Fibroblast of skin of left biceps (primary cell): ENCODE measurements around the gene CDC42BPB.
A peak's percentile ranks its signal among the peaks of the same experiment; 100 is the strongest.

Experiments
- DNase-seq, 2 experiments: peaks; one replicate each; pipeline ENCODE4 v3.0.0-alpha.2; 2013; ENCODE audit warnings: low read depth in 2 of 2

Gene CDC42BPB

DNA sequence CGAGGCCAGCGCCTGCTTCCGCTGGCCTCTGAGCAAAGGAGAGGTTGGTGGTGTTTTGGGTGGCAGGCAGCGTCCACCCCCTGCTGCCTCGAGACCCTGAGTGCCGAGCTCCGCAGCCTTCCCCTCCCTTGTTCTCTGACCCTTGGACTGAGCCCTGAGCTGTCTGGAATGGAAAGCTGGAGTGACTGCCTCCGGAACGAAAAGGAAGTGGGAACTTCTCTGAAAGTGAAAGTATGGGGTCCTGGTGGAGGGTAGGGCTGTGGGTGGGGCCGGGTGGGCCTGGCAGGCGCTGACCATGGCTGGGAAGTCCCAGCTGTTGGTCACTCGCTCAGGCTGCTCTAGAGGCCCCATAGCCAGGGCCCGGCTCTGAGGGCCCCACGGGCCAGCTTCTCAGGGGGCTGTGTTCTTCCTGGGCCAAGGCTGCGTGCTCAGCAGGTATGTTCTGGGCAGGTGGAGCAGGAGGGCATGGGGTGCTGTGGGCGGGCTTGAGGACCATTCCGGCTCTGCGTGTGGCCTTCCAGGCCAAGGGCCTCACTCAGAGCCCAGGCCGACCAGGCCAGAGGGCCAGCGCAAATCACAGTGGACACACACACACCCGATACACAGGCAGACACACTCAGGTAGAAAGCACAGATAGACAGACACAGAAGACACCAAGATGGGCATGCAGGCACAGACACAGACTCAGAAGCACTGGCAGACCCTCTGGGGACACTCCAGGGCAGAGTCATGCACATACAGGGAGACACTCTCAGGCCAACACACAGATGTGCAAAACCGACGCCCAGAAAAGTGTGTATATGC lies 37.3 kb upstream of the CDC42BPB start, which contains the start of gene EXOC3L4:
Gene EXOC3L4 (plus strand): TSS at position 320 of the 804 bp plus-strand sequence. CDS start 5,495 bp downstream, outside the sequence.
- DNase-seq, result no peak

GRCh38 chr14:103093856-103094405 lies 36.6 kb upstream of the CDC42BPB start:
- no peak for DNase-seq

GRCh38 chr14:103091883-103092222 lies 34.5 kb upstream of the CDC42BPB start:
- no peak for DNase-seq

DNA sequence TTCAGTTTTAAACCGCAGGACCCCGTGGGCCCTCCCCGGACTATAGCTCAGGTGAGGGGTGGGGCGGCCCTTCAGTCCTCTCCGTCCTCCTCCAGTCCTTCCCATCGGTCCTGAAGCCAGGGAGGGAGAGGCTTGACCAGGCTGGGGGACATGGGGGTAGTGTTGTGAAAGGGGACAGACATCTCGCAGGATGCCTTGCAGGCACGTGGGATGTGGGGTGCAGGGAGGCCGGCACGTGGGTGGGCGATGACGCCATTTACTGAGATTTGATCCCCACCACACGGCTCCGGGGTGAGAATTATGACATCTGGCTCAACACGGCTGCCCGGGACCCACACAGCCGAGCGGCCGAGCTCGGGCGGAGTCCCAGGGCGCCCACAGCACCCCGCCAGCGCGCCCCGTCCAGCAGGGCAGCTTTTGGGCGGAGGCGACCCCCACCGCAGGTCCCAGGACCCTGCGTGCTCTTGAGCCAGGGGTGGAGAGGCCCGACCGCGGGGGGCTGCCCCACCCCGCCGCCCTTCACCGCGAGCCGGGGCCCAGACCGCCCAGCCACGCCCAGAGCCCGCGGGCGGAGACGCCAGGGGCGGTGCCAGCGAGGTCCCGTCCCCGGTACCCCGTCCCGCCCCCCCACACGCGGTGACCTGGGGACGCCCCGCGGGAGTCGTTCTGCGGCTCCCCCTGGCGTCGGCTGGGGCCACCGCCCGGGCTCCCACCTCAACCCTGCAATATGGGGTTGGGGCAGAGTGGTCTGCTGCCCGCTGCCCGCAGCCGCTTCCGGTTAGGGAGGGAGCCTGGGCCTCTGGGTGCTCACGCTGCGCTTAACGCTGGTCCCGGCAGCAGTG lies 33.9 kb upstream of the CDC42BPB start:
- no peak for DNase-seq

- DNase-seq, result no peak
Observed at GRCh38 chr14:103090481-103091020, 33.2 kb upstream of the CDC42BPB start.

DNA sequence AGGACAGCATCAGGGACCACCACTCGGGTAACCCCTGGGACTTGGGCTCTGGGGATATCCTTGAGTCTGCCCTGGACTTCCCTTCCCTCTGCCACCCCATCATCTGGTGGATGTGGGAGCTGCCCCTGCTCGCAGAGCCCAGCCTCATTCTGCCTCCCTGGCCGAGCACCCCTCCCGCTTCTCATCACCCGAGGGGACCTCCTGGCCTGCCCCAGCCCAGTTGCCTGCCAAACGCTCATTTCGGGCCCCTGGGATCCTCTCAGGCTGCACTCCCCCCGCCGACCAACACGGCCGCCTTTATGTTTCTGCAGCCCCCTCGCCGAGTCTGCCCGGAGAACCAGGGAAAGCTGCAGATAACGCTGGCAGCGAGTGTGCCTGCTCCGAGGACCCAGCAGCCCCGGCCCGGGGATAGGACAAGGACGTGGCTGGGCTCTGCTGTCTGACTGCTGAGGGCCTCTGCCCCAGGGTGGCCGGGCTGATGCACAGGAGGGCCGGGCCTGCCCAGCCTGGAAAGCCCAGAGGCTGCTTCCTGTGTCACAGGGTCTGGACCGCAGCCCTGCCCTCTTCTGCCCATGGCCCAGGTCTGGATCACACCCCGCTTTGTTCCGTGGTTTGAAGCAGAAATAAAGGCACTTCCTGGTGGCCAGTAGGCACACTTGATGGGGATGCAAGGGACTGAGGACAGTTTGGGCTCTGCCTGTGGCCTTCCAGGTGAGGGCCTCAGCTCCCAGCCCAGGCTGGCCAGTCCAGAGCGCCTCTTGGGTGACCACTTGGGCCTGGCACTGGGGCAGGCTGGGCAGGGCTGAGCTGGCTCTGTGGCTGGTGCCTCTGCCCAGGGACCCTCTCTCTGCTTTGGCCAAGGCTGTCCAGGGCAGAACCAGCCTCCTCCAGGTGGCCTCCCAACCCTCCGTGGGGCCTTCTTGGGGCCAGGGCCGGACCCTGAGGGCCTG lies 32.3 kb upstream of the CDC42BPB start:
- DNase-seq, result no peak

GRCh38 chr14:103088921-103089320 lies 31.6 kb upstream of the CDC42BPB start:
- DNase-seq, result no peak

DNA sequence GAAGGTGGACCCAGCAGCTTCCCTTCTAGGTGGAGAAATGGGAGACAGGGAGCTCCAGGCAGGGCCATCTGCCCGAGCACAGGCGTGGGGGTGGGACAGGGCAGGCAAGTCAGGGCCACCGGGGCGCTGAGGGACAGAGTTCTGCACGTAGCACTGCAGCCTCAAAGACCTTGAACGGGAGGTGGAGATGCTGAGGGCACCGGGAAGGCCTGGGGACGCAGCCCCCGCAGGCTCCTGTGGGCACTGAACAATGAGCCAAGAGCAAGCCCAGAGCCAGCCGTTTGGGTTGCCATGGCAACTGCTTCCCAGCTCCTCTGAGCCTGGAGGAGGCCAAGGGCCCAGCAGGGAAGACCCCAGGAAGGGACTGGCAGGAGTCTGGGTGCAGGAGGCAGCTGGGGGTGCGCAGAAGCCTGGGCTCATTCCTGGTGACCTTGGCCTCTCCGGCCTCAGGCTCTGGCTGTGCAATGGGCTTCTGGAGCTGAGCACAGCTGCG lies 30.0 kb upstream of the CDC42BPB start:
- no peak for DNase-seq

DNA sequence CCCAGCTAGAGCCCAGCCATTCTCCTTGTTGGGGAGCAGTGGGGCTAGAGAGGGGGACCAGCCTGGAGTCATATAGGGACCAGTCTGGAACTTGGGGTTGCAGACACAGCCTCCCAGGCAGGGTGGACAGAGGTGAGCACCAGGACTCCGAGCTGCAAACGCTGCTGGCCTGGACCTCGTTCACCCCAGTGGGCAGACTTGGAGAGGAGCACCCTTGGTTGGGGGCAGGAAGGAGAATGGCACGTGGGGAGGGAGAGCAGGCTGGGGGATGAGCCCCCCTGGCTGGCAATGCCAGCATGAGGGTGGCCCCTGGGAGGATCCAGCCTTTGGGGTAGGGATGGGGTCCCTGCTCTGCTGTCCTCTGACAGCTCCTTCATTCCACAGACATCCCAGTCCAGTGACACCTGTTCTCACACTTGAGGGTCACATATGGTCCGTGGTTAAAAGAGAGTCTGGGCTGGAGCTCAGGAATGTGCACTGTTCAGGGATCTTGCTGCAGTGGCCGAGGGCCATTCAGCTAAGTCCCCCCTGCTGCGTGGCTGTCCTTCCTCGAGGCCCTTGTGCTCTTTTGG lies 29.5 kb upstream of the CDC42BPB start:
- DNase-seq, result no peak

DNA sequence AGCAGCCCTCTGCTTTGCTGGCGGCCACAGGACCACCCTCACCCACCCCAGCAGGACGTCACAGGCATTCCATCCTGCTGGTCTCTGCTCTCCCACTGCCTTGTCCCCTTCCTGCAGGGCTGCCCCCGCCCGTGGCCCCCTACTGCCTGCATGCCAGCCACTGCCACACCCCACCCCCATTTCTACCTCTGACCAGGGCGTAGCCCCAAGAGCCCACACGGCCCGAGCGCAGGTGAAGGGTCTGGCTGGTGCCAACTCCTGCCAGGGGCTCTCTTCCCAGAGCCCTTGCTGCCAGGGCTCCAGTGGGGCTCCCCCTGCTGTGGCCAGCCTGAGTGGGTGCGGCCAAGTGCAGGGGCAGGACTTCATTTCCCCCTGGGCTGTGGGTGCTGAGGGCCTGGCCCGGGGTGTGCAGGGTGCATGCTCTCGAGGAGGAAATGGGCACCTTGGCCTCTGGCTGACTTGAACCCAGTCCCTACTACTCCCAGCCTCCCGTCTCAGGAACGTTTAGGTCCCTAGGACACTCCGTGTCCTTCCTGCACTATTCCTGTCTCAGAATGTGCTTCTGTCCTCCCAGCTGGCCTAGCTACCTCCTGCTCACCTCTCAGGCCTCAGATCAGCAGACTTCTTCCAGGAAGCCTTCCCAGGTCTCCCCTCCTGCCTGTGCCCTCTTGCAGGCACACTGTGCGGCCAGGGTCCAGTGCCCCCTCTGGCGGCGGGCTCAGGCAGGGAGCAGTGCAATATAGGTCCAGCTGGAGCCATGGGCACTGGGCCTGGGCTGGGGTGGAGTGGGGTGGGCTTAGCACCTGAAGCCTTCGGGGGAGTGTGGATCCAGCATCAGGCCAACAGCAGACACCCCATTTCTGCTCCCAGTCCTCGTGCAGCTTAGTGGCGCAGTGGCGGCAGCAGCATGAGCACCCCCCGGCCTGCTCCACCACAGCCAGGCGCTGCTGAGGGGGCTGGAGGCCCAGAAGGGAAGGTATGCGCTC lies 28.1 kb upstream of the CDC42BPB start:
- no peak for DNase-seq

- no peak for DNase-seq
Observed at GRCh38 chr14:103084021-103084919, 26.9 kb upstream of the CDC42BPB start, which contains the start of gene LBHD2. LBHD2 (plus strand) TSS chr14:103084210; CDS start chr14:103086013, 1,803 bp downstream.

GRCh38 chr14:103081951-103082350 lies 24.6 kb upstream of the CDC42BPB start:
- DNase-seq, result no peak

DNA sequence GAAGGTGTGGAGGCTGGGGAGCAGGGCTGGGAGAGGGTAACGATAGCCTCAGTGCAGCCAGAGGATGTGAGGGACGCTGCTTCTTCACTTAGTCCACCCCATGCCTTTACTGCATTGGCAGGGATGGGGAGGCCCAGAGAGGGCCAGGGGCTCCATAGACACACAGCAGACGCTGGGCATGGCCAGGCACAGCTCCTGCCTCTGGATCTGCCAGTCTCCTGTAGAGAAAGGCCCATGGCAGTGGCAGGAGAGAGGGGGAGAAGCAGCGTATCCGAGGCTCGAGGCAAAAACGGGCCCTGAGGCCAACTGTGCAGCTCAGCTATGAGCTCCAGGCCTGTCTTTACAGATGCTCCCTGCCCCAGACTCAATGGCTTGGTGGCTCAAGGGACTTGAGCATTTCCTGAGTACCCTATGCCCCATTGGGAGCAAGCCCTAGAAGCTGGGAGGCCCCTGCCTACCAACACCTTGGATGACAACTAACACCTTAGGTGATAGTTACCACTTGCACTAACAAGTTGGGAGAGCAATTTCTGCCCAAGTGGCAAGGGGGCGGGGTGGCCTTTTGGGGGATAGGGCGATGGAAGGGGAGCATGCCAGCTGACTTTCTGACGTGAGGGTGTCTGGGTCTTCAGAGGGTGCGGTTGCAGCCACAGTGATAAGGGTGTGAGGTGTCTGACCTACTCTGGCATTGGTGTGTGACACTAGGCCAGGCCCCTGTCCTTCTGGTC lies 21.7 kb upstream of the CDC42BPB start:
- DNase-seq, result no peak

DNA sequence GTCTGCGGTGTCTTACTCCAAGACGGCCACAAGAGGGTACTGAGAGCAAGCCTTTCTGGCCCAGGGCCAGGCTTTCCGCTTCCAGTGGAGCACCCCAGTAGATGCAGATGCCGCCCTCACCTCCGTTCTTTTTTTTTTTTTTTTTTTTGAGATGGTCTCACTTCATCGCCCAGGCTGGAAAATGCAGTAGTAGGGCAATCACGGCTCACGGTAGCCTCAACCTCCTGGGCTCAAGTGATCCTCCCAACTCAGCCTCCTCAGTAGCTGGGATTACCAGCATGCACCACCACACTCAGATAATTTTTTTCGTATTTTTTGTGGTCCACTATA lies 21.0 kb upstream of the CDC42BPB start:
- DNase-seq, result peak in 1 of 2 experiments; percentile 36

- DNase-seq, result no peak
Observed at GRCh38 chr14:103074729-103075367, 17.5 kb upstream of the CDC42BPB start.

DNA sequence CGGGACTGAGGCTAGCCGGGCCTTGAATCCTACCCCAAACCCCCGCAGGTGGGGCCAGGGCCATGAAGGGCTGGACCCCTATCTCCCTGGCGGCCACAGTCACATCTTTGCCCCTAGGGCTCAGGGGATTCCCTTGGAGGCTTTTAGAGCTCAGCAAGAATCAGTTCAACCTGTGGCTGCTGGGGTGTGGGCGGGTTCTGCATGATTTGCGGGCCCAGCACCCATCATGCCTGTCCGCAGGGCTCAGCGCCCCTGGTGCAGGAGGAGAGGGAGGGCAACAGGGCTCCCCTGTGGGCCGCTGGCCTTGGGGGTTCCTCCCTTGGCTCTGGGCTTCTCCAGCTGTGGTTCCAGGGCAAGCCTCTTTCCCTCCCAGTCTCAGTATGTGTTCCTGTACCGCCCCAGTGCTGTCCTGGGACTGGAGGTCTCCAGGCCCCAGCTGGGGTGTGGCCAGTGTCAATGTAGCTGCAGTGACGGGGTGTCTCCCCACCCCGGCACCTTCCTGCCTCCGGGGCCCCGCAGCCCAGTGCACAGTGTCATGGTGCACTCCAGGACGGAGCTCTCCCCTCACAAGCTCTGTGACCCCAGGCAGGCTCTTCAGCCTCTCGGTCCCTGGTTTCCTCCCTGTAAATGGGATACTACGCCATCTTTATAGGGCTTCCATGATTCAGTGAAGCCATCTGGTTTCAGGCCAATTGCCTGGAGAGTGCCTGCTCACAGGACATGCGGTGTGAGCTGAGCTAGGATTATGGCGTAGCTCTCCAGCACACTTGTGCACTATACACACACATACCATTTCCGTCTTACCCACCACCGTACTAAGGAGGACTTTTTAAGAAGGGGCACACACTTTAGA lies 16.8 kb upstream of the CDC42BPB start:
- DNase-seq, result no peak
